Measurements from ENCODE around the gene TGFB2.

TGFB2 gene

GRCh38 chr1:218408135-218408534 lies 63.0 kb downstream of the TGFB2 start:
- TF ChIP-seq TEAD4 (IDR thresholded peaks at IDR 0.05) (no peak), NFIC (IDR thresholded peaks at IDR 0.05) (no peak), FOXM1 (IDR thresholded peaks at IDR 0.05; ENCODE audit: borderline replicate concordance, low read depth) (no peak), MAX (IDR thresholded peaks at IDR 0.05) (no peak)
- TF ChIP-seq, protein P1, sequence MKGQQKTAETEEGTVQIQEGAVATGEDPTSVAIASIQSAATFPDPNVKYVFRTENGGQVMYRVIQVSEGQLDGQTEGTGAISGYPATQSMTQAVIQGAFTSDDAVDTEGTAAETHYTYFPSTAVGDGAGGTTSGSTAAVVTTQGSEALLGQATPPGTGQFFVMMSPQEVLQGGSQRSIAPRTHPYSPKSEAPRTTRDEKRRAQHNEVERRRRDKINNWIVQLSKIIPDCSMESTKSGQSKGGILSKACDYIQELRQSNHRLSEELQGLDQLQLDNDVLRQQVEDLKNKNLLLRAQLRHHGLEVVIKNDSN (IDR thresholded peaks at IDR 0.05): no peak

DNA sequence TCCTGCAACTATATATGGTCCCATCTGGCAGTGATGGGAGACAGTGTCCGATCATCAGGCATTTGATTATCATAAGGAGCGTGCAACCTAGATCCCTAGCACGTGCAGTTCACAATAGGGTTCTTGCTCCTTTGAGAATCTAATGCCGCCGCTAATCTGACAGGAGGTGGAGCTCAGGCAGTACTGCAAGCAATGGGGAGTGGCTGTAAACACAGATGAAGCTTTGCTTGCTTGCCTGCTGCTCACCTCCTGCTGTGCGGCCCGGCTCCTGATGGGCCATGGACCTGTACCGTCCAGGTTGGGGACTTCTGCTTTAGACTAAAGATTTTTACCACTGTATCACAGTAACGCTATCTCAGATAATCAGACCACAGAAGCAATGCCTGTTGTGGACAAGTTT lies 63.8 kb downstream of the TGFB2 start:
- TF ChIP-seq CEBPB (IDR thresholded peaks at IDR 0.05): no peak
- TF ChIP-seq NFIC (IDR thresholded peaks at IDR 0.05): no peak
- no peak for TF ChIP-seq TCF12 (IDR thresholded peaks at IDR 0.05; ENCODE audit: low read depth)
- TF ChIP-seq EP300 (IDR thresholded peaks at IDR 0.05; ENCODE audit: borderline replicate concordance): no peak
- TF ChIP-seq ZBTB7A (IDR thresholded peaks at IDR 0.05; ENCODE audit: low read depth): no peak
- 0 out of 2 replicates have a peak, but pooled peaks have one; percentile 48 for TF ChIP-seq MAX (IDR thresholded peaks at IDR 0.05)
- no peak for TF ChIP-seq TAF1 (IDR thresholded peaks at IDR 0.05; ENCODE audit: low read depth)
- TF ChIP-seq CREB1 (IDR thresholded peaks at IDR 0.05; ENCODE audit: low read depth): no peak
- TF ChIP-seq, protein P2, sequence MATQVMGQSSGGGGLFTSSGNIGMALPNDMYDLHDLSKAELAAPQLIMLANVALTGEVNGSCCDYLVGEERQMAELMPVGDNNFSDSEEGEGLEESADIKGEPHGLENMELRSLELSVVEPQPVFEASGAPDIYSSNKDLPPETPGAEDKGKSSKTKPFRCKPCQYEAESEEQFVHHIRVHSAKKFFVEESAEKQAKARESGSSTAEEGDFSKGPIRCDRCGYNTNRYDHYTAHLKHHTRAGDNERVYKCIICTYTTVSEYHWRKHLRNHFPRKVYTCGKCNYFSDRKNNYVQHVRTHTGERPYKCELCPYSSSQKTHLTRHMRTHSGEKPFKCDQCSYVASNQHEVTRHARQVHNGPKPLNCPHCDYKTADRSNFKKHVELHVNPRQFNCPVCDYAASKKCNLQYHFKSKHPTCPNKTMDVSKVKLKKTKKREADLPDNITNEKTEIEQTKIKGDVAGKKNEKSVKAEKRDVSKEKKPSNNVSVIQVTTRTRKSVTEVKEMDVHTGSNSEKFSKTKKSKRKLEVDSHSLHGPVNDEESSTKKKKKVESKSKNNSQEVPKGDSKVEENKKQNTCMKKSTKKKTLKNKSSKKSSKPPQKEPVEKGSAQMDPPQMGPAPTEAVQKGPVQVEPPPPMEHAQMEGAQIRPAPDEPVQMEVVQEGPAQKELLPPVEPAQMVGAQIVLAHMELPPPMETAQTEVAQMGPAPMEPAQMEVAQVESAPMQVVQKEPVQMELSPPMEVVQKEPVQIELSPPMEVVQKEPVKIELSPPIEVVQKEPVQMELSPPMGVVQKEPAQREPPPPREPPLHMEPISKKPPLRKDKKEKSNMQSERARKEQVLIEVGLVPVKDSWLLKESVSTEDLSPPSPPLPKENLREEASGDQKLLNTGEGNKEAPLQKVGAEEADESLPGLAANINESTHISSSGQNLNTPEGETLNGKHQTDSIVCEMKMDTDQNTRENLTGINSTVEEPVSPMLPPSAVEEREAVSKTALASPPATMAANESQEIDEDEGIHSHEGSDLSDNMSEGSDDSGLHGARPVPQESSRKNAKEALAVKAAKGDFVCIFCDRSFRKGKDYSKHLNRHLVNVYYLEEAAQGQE (IDR thresholded peaks at IDR 0.05; ENCODE audit: low read depth): no peak
- TF ChIP-seq RAD21 (IDR thresholded peaks at IDR 0.05; ENCODE audit: low read depth): peak; percentile 18; the same call in 1 of the 2 replicates
- TF ChIP-seq, protein P1 (IDR thresholded peaks at IDR 0.05): no peak
- no peak for TF ChIP-seq YY1 (IDR thresholded peaks at IDR 0.05; ENCODE audit: low read depth)
- no peak for TF ChIP-seq EGR1 (IDR thresholded peaks at IDR 0.05)

- TF ChIP-seq RAD21 (IDR thresholded peaks at IDR 0.05; ENCODE audit: low read depth) (no peak), MAX (IDR thresholded peaks at IDR 0.05) (no peak), TAF1 (IDR thresholded peaks at IDR 0.05; ENCODE audit: low read depth) (no peak), FOXM1 (IDR thresholded peaks at IDR 0.05; ENCODE audit: borderline replicate concordance, low read depth) (no peak), TEAD4 (IDR thresholded peaks at IDR 0.05) (no peak), EGR1 (IDR thresholded peaks at IDR 0.05) (no peak), ZBTB7A (IDR thresholded peaks at IDR 0.05; ENCODE audit: low read depth) (no peak), YY1 (IDR thresholded peaks at IDR 0.05; ENCODE audit: low read depth) (no peak), NFIC (IDR thresholded peaks at IDR 0.05) (no peak), CEBPB (IDR thresholded peaks at IDR 0.05) (no peak), CREB1 (IDR thresholded peaks at IDR 0.05; ENCODE audit: low read depth) (no peak), EP300 (IDR thresholded peaks at IDR 0.05; ENCODE audit: borderline replicate concordance) (no peak)
- TF ChIP-seq, protein P2 (IDR thresholded peaks at IDR 0.05; ENCODE audit: low read depth): no peak
- TF ChIP-seq, protein P1 (IDR thresholded peaks at IDR 0.05): no peak
These were observed 64.9 kb downstream of the TGFB2 start for GRCh38 chr1:218409946-218410510.

DNA sequence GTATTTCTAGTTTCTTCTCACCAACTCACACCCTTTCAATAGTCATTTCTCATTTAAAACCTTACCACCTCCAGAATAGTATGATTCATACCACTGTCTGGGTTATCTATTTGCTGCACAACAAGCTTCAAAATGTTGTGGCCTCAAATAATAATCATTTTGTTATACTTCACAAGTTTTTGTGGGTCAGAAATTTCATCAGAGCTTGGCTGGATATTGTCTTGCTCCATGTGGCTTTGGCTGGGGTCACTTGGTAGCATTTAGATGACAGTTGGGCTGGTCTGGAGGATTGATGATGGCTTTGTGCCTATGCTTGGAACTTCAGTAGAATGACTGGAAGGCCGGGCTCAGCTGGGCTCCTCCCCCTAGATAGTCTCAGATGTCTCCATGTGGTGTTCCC lies 66.0 kb downstream of the TGFB2 start:
- TF ChIP-seq TEAD4 (IDR thresholded peaks at IDR 0.05) (no peak), YY1 (IDR thresholded peaks at IDR 0.05; ENCODE audit: low read depth) (no peak), CREB1 (IDR thresholded peaks at IDR 0.05; ENCODE audit: low read depth) (no peak), TAF1 (IDR thresholded peaks at IDR 0.05; ENCODE audit: low read depth) (no peak), TCF12 (IDR thresholded peaks at IDR 0.05; ENCODE audit: low read depth) (no peak), EGR1 (IDR thresholded peaks at IDR 0.05) (no peak), NFIC (IDR thresholded peaks at IDR 0.05) (no peak), ZBTB7A (IDR thresholded peaks at IDR 0.05; ENCODE audit: low read depth) (no peak), MAX (IDR thresholded peaks at IDR 0.05) (no peak), CEBPB (IDR thresholded peaks at IDR 0.05) (no peak), RAD21 (IDR thresholded peaks at IDR 0.05; ENCODE audit: low read depth) (no peak), FOXM1 (IDR thresholded peaks at IDR 0.05; ENCODE audit: borderline replicate concordance, low read depth) (no peak), EP300 (IDR thresholded peaks at IDR 0.05; ENCODE audit: borderline replicate concordance) (no peak)
- TF ChIP-seq, protein P2 (IDR thresholded peaks at IDR 0.05; ENCODE audit: low read depth): no peak

Measured in Ishikawa (cell line).